Heart right ventricle (tissue), 16 donors: ENCODE results near the gene KRTAP5-2. TPM values are rescaled to one million over a fixed set of nuclear protein-coding genes. Genes with fewer than 3 reads are reported as not detected.
"Not testable (repeated sequence)": the region's sequence is repeated elsewhere in the genome, so short reads cannot be mapped to it uniquely, and the experiment has no call there.

Experiments
- ATAC-seq, 8 donors: fragments of 200-7000 bp; cut with Tn5 transposase; one replicate each; pipeline ENCODE4 v1.9.1; 2020; ENCODE audit warnings: mild to moderate bottlenecking in 8 of 8, moderate library complexity in 8 of 8, moderate number of reproducible peaks in 1 of 8
- DNase-seq, 2 donors: peaks; one replicate each; pipeline ENCODE4 v3.0.0-alpha.2; 2020
- H3K27ac ChIP-seq, 10 donors: fragments of 200-600 bp; sonication (generic) in 2 of 10; one replicate each; pipeline versions ENCODE4 v1.5.0 to v1.8.0; 2020 to 2022; ENCODE audit warnings: mild to moderate bottlenecking in 3 of 10
- H3K27me3 ChIP-seq, 7 donors: fragments of 200-600 bp; one replicate each; pipeline ENCODE4 v1.8.0; 2021 to 2022; ENCODE audit warnings: mild to moderate bottlenecking in 2 of 7
- H3K36me3 ChIP-seq, 9 donors: fragments of 200-600 bp; sonication (generic) in 1 of 9; one replicate each; pipeline versions ENCODE4 v1.5.0 to v1.8.0; 2020 to 2022; ENCODE audit warnings: mild to moderate bottlenecking in 2 of 9
- H3K4me1 ChIP-seq, 9 donors: fragments of 200-600 bp; sonication (generic) in 1 of 9; one replicate each; pipeline versions ENCODE4 v1.5.0 to v1.8.0; 2020 to 2022; ENCODE audit warnings: mild to moderate bottlenecking in 4 of 9
- H3K4me3 ChIP-seq, 10 donors: fragments of 200-600 bp; sonication (generic) in 2 of 10; one replicate each; pipeline versions ENCODE4 v1.5.0 to v1.8.0; 2020 to 2022; ENCODE audit warnings: mild to moderate bottlenecking in 7 of 10, moderate library complexity in 2 of 10
- H3K9me3 ChIP-seq, 11 donors: fragments of 200-600 bp in 10 of 11; sonication (generic) in 2 of 11; one replicate each; pipeline versions ENCODE4 v1.5.0 to v1.8.0; 2013 to 2022; ENCODE audit warnings: mild to moderate bottlenecking in 2 of 11, control low read depth in 1 of 11, moderate library complexity in 1 of 11
- WGBS, 2 donors: extraction: QIAGEN DNeasy Blood & Tissue Kit; methylation state at CpG; one replicate each; pipeline ENCODE4 v1.1.7; 2013; ENCODE audit warnings: inconsistent platforms in 1 of 2; 5-methylcytosine and 5-hydroxymethylcytosine counted together
- intact Hi-C, 10 donors: fragments of 100-400 bp; cut with DNase I; formaldehyde crosslinking; loops; one replicate each; pipeline versions ENCODE4 v1.11.1 to v1.14.2; 2022
- polyA plus RNA-seq, 2 donors: library from polyadenylated mRNA; stranded (reverse); fragments of 200-250 nt; gene quantifications; one replicate each; pipeline ENCODE4 v1.2.3, GENCODE V29; 2013
- total RNA-seq, 10 donors: library from RNA; stranded (reverse); fragmentation: NEBNext Ultra II Directional in 3 of 10; extraction: Animal tissue kit (Norgen Biotek cat#: 25700) in 3 of 10; gene quantifications; one replicate each; pipeline versions ENCODE4 v1.2.1 to v1.2.4, GENCODE V29; 2021 to 2023
- TF ChIP-seq, protein P1 (sequence below), 9 donors: fragments of 200-600 bp; sonication (generic) in 2 of 9; IDR thresholded peaks; one replicate each; pipeline versions ENCODE4 v1.5.0 to v1.8.0; 2021 to 2022; ENCODE audit warnings: antibody characterized with exemption in 9 of 9, mild to moderate bottlenecking in 5 of 9, moderate library complexity in 1 of 9
- donor health status: Arrhythmogenic right ventricular cardiomyopathy.
- donor health status: ischemic (EF 13 %, LVEDD 7.1; RV severe dilation, severe dysfunction).
- donor health status: healthy with polysubstance abuse.
- donor health status: DM: no; HTN: yes; CAD: no.
- donor health status: DM: no; HTN: no; CAD: no.
- donor health status: ischemic (EF 25% LVEDD 6.9; RV normal size, moderate dysfunction).
- donor health status: ischemic (EF 25% LVEDD 5.7; RV mildly dilated, moderate dysfunction).
- donor health status: healthy.
- donor health status: DM: yes; HTN: yes; CAD: no.
- donor health status: Ischemic cardiomyopathy.
- donor health status: ischemic (EF 35%, LVEDD 5.7; RV mildly dilated, moderate dysfunction).
- donor health status: nonischemic (EF 11% LVEDD 7.7; RV severe dilation, severe dysfunction).
- donor health status: DM: yes; HTN: yes; CAD: no.
- donor health status: PGD.
- donor health status: ischemic (EF 29% LVEDD 5.4; RV normal size, mild dysfunction).
- donor health status: nonischemic (EF 23%, LVEDD 6.1; RV moderate dilation, normal function).

The KRTAP5-2 gene
- total and polyA plus RNA-seq, 12 donors: 0.04 TPM; not detected in 11

DNA sequence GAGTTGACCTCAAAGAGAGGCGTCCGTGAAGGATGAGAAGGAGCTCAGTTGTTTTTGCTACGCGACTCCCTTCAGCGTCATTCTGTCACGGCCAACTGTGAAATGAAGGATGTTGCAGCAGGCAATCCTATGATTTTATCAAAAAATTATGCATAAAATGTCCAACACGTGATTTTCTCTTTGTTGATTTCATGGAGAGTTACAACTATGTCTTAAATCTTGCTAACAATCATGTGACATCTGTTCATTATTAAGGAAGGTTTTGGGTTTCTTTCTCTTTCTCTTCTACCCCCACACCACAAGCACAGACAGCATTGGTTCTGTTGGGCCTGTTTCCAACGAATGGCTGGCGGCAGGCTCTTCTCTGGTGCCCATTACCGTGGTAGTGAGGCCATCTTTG lies 20.1 kb upstream of the KRTAP5-2 start:
- Histone ChIP-seq H3K4me3 (no peak overlapping the region), H3K4me1 (no peaks in the 10 kb centered on the region), H3K27me3 (peaks cover 0 to 43% (median 20%) of the 10 kb centered on the region in 7 donors), H3K36me3 (no peaks in the 10 kb centered on the region), H3K9me3 (no peaks in the 10 kb centered on the region), H3K27ac (no peak overlapping the region)
- 89 to 90% methylated on average over 10 of the region's 10 CpGs for WGBS, 2 donors
- intact Hi-C loops: no loop called here
- TF ChIP-seq, protein P1, sequence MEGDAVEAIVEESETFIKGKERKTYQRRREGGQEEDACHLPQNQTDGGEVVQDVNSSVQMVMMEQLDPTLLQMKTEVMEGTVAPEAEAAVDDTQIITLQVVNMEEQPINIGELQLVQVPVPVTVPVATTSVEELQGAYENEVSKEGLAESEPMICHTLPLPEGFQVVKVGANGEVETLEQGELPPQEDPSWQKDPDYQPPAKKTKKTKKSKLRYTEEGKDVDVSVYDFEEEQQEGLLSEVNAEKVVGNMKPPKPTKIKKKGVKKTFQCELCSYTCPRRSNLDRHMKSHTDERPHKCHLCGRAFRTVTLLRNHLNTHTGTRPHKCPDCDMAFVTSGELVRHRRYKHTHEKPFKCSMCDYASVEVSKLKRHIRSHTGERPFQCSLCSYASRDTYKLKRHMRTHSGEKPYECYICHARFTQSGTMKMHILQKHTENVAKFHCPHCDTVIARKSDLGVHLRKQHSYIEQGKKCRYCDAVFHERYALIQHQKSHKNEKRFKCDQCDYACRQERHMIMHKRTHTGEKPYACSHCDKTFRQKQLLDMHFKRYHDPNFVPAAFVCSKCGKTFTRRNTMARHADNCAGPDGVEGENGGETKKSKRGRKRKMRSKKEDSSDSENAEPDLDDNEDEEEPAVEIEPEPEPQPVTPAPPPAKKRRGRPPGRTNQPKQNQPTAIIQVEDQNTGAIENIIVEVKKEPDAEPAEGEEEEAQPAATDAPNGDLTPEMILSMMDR (IDR thresholded peaks at IDR 0.05): no peak
- no peak for DNase-seq
- no peak for ATAC-seq

- Histone ChIP-seq H3K4me3 (no peak within 1 kb of the TSS), H3K27ac (no peak within 1 kb of the TSS), H3K27me3 (peaks cover 0 to 40% (median 10%) of the 10 kb centered on the region in 7 donors), H3K4me1 (peaks cover 0 to 12% (median 6%) of the 10 kb centered on the region in 9 donors), H3K9me3 (no peaks in the 10 kb centered on the region), H3K36me3 (no peaks in the 10 kb centered on the region)
- intact Hi-C loops: loop anchor here in 1 of 10 donors (5.0 kb wide), 1 partner anchor 854 kb away; no protein-coding TSS in a partner anchor
- ATAC-seq (peak in 3 of 8 donors; percentile 31 to 37 (median 37)), DNase-seq (no peak)
- WGBS, 2 donors: 62 to 63% methylated on average over 4 of the region's 4 CpGs
- TF ChIP-seq, protein P1 (IDR thresholded peaks at IDR 0.05): no peak
Measured at GRCh38 chr11:1608363-1608762, 10.3 kb upstream of the KRTAP5-2 start, which contains the start of gene KRTAP5-3. Gene KRTAP5-3, minus strand, starts transcription at chr11:1608463. Its CDS starts 78 bp downstream, at chr11:1608385.

DNA sequence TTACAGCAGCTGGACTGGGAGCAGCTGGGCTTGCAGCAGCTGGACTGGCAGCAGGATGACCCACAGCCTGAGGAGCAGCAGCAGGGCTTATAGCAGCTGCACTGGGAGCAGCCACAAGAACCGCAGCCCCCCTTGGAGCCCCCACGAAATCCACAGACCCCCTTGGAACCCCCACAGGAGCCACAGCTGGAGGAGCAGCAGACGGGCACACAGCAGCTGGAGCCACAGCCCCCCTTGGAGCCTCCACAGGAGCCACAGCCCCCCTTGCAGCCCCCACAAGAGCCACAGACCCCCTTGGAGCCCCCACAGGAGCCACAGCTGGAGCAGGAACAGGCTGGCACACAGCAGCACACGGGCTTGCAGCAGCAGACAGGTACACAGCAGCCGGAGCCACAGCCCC lies 9.8 kb upstream of the KRTAP5-2 start:
- H3K36me3 ChIP-seq, H3K4me3 ChIP-seq, H3K9me3 ChIP-seq, H3K27ac ChIP-seq, DNase-seq, ATAC-seq: not testable (repeated sequence)
- 53 to 54% methylated on average over 5 of the region's 5 CpGs for WGBS, 2 donors
- Histone ChIP-seq H3K4me1 (peaks cover 0 to 12% (median 6%) of the 10 kb centered on the region in 9 donors), H3K27me3 (peaks cover 0 to 44% (median 10%) of the 10 kb centered on the region in 7 donors)
- intact Hi-C loops: loop anchor here in 1 of 10 donors (5.0 kb wide), 1 partner anchor 854 kb away; no protein-coding TSS in a partner anchor

DNA sequence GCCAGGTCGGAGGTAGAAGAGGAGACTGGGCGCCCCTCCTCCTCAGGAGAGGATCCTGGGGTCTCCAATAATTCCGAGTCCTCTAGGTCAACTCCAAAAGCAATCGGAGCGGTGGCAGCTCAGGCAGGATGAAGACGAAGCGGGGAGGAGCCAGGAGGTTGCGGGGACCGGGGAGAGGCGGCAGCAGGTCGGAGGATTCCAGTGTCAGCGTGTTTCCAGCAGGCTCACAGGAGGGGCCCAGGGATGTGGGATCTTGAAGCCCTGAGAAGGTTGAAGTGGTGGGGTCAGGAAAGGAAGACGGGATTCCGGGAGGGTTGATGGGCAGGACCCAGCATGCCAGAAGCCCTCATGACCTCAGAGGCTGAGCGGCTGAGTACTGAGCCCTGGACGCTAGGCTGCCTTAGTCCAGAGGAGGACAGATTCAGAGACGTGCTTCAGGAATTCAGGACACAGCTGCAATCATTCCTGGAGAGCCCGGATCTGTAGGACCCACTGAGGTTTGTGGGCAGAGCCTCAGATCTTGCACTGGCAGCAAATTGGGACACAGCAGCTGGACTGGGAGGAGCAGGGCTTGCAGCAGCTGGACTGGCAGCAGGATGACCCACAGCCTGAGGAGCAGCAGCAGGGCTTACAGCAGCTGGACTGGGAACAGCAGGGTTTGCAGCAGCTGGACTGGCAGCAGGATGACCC lies 9.2 kb upstream of the KRTAP5-2 start:
- not testable (repeated sequence) for H3K4me3 ChIP-seq, H3K36me3 ChIP-seq, H3K27ac ChIP-seq, DNase-seq, H3K9me3 ChIP-seq, ATAC-seq
- WGBS, 2 donors: 41 to 48% methylated on average over 18 of the region's 18 CpGs
- peaks cover 0 to 12% (median 6%) of the 10 kb centered on the region in 9 donors for H3K4me1 ChIP-seq
- peaks cover 0 to 50% (median 10%) of the 10 kb centered on the region in 7 donors for H3K27me3 ChIP-seq
- intact Hi-C loops: loop anchor here in 1 of 10 donors (5.0 kb wide), 1 partner anchor 855 kb away; no protein-coding TSS in a partner anchor

GRCh38 chr11:1605923-1606322 lies 7.8 kb upstream of the KRTAP5-2 start:
- not testable (repeated sequence) for H3K27ac ChIP-seq, H3K9me3 ChIP-seq, DNase-seq, ATAC-seq, H3K36me3 ChIP-seq, H3K4me3 ChIP-seq
- peaks cover 0 to 56% (median 10%) of the 10 kb centered on the region in 7 donors for H3K27me3 ChIP-seq
- intact Hi-C loops: loop anchor here in 1 of 10 donors (5.0 kb wide), 1 partner anchor 856 kb away; no protein-coding TSS in a partner anchor
- peaks cover 0 to 12% (median 6%) of the 10 kb centered on the region in 9 donors for H3K4me1 ChIP-seq
- 89 to 93% methylated on average over 13 of the region's 13 CpGs for WGBS, 2 donors
